Liver (tissue), 3 donors: ENCODE measurements around the gene SCRG1.

Experiments used
- CTCF ChIP-seq: fragments of 150-350 bp; IDR thresholded peaks from 2 replicates; pipeline ENCODE4 v1.5.1; 2017; ENCODE audit warnings: improper control_type of control experiment, low read depth, low read length; ENCODE audit not compliant: missing input control
- EGR1 ChIP-seq, 2 donors: IDR thresholded peaks; 2 replicates each; pipeline ENCODE4 v1.6.1; 2016 to 2018; ENCODE audit warnings: antibody characterized with exemption in 2 of 2, low read depth in 2 of 2
- FOXA2 ChIP-seq: IDR thresholded peaks from 2 replicates; pipeline ENCODE4 v1.6.1; 2016; ENCODE audit warnings: antibody characterized with exemption
- MAX ChIP-seq: IDR thresholded peaks from 2 replicates; pipeline ENCODE4 v1.6.1; 2016; ENCODE audit warnings: antibody characterized with exemption
- REST ChIP-seq: IDR thresholded peaks from 2 replicates; pipeline ENCODE4 v1.6.1; 2016; ENCODE audit warnings: antibody characterized with exemption, mild to moderate bottlenecking
- RXRA ChIP-seq, 2 donors: IDR thresholded peaks; 2 replicates each; pipeline ENCODE4 v1.6.1; 2017 to 2018; ENCODE audit warnings: antibody characterized with exemption in 2 of 2, mild to moderate bottlenecking in 1 of 2
- TAF1 ChIP-seq: conservative IDR thresholded peaks from 2 replicates; pipeline ENCODE4 v1.6.1; 2016; ENCODE audit warnings: antibody characterized with exemption, mild to moderate bottlenecking
- YY1 ChIP-seq: IDR thresholded peaks from 2 replicates; pipeline ENCODE4 v1.6.1; 2016; ENCODE audit warnings: antibody characterized with exemption, mild to moderate bottlenecking
- donor health status: healthy.
- donor health status: healthy.

- TF ChIP-seq CTCF (no peak), YY1 (no peak), RXRA (IDR thresholded peaks at IDR 0.05) (no peak), MAX (no peak), FOXA2 (no peak), REST (no peak), EGR1 (IDR thresholded peaks at IDR 0.05; ENCODE audit: low read depth in 2 of 2) (no peak), TAF1 (no peak)
Observed at GRCh38 chr4:173380987-173381386, 17.9 kb downstream of the SCRG1 start.
